ENCODE results near the gene MORC3.
"Not testable (repeated sequence)": the region's sequence is repeated elsewhere in the genome, so short reads cannot be mapped to it uniquely, and the experiment has no call there.

- TF ChIP-seq ZFP69B (tag by site-specific recombination; IDR thresholded peaks at IDR 0.05): peak; percentile 36; the same call in 1 of the 2 replicates
- TF ChIP-seq, protein P1, sequence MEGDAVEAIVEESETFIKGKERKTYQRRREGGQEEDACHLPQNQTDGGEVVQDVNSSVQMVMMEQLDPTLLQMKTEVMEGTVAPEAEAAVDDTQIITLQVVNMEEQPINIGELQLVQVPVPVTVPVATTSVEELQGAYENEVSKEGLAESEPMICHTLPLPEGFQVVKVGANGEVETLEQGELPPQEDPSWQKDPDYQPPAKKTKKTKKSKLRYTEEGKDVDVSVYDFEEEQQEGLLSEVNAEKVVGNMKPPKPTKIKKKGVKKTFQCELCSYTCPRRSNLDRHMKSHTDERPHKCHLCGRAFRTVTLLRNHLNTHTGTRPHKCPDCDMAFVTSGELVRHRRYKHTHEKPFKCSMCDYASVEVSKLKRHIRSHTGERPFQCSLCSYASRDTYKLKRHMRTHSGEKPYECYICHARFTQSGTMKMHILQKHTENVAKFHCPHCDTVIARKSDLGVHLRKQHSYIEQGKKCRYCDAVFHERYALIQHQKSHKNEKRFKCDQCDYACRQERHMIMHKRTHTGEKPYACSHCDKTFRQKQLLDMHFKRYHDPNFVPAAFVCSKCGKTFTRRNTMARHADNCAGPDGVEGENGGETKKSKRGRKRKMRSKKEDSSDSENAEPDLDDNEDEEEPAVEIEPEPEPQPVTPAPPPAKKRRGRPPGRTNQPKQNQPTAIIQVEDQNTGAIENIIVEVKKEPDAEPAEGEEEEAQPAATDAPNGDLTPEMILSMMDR (tag by site-specific recombination; IDR thresholded peaks at IDR 0.05): not testable (repeated sequence)
Measured at GRCh38 chr21:36319406-36319766, 611 bp upstream of the MORC3 start.
